Calu3 (cell line): ENCODE measurements around the gene GAMT. TPM values are rescaled to one million over a fixed set of nuclear protein-coding genes. Genes with fewer than 3 reads are reported as not detected.
A peak's percentile ranks its signal among the peaks of the same experiment; 100 is the strongest.

Experiments
- BruUV-seq: library from RNA; stranded (reverse); fragments of 400-500 nt; replicated peaks from 2 replicates; lab custom pipeline; 2021; lab: Mats Ljungman, UMichigan
- CTCF ChIA-PET: fragments of 300-600 bp; sonication (Branson Sonifier 250); formaldehyde crosslinking; loops from one replicate; lab custom pipeline; 2022; ENCODE audit warnings: antibody characterized with exemption; lab: Charles Lee
- DNase-seq: peaks from one replicate; pipeline ENCODE4 v3.0.0; 2022
- H3K27ac Mint-ChIP-seq: one replicate; pipeline ENCODE4 v1.8.0; 2022; ENCODE audit warnings: mixed read lengths; ENCODE audit not compliant: unreplicated experiment
- H3K27me3 Mint-ChIP-seq: one replicate; pipeline ENCODE4 v1.8.0; 2022; ENCODE audit warnings: mixed read lengths; ENCODE audit not compliant: unreplicated experiment
- H3K36me3 Mint-ChIP-seq: one replicate; pipeline ENCODE4 v1.8.0; 2022; ENCODE audit warnings: mild to moderate bottlenecking, moderate library complexity, mixed read lengths; ENCODE audit not compliant: insufficient read depth, unreplicated experiment
- H3K4me1 Mint-ChIP-seq: one replicate; pipeline ENCODE4 v1.8.0; 2022; ENCODE audit warnings: mild to moderate bottlenecking, low read depth, mixed read lengths; ENCODE audit not compliant: unreplicated experiment
- H3K4me3 Mint-ChIP-seq: one replicate; pipeline ENCODE4 v1.8.0; 2022; ENCODE audit warnings: mild to moderate bottlenecking, low read depth, moderate library complexity, mixed read lengths; ENCODE audit not compliant: unreplicated experiment
- H3K9me3 Mint-ChIP-seq: one replicate; pipeline ENCODE4 v1.8.0; 2022; ENCODE audit warnings: low read depth, mixed read lengths; ENCODE audit not compliant: unreplicated experiment
- CTCF ChIP-seq: fragments of 200-600 bp; IDR thresholded peaks from one replicate; pipeline ENCODE4 v1.8.0; 2022; ENCODE audit warnings: antibody characterized with exemption; ENCODE audit not compliant: unreplicated experiment
- intact Hi-C: fragments of 100-400 bp; cut with micrococcal nuclease; formaldehyde crosslinking; loops from one replicate; pipeline ENCODE4 v1.10.0; 2022; ENCODE audit not compliant: unreplicated experiment
- total RNA-seq: library from RNA; stranded (reverse); gene quantifications from 2 replicates; pipeline ENCODE4 v1.2.3, GENCODE V29; 2022

GAMT gene
- total RNA-seq, 1 experiment from 2014 or later: 14.3 TPM

DNA sequence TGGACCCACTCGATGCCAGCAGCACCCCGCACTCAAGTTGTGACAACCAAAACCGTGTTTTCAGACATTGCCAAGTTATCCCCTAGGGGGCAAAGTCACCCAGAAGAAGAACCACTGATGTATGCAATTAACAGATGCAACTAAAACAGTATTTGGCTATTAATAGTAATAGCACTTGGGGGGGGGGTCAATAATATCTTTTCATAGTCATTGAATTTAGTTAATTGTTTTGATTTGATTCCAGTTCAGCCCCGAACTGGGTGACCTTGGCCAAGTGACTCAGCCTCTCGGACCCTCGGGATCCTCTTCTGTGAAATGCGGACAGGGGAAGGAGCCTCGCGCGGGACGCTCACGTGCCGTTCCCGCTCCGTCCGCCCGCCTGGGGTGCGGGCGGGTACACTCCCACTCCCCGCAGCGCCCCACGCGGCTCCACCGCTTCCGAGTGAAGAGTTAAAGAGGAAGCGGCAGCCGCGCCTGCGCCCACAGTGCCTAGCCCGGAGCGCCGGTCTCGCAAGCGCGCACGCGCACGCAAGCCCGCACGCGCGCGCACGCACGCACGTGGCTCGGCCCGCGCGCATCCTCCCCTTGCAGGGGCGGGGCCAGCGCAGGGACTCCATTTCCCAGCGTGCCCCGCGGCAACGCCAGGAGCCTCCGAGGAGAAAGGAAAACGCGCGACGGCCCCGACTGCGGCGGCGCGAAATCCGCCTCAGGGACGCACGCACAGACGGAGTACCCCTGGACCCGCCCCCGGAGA, 5.6 kb upstream of the GAMT start:
- CTCF ChIA-PET: no interaction called here
- H3K4me3 Mint-ChIP-seq: peak overlapping the region; percentile 78
- no peaks in the 10 kb centered on the region for H3K9me3 Mint-ChIP-seq
- no peaks in the 10 kb centered on the region for H3K27me3 Mint-ChIP-seq
- H3K36me3 Mint-ChIP-seq: peaks cover 40% of the 10 kb centered on the region
- peak; percentile 14 for TF ChIP-seq CTCF
- no TSS peak for BruUV-seq
- intact Hi-C loops: no loop called here
- H3K27ac Mint-ChIP-seq: no peak overlapping the region
- peaks cover 36% of the 10 kb centered on the region for H3K4me1 Mint-ChIP-seq
- DNase-seq: peak; percentile 98

DNA sequence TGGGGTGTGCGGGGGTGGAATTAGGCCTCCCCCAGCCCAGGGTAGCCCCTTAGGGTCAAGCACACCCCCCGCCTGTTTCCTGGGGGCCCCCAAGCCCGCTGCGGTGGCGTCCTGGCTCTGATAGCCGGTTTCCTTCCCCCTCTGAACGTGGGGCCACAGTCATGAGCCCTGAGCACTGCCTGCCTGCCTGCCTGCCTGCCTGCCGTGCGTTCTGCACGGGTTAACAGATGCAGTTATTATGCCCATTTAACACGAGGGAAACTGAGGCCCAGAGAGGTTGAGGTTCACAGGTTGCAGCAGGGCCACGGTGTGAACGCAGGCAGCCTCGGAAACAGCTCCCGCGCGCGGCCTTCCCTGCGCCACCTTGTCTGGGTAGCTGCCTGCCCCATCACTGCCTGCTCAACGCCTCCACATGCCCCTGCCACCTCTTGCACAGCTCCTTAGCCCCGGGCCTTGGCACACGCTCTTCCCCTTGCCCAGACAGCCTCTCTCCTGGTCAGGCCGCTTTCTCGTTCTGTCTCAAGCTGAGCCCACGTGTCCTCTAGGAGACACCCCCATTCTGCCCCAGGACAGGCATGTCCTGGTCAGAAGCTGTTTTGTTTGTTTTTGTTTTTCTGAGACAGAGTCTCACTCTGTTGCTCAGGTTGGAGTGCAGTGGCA, 1.2 kb upstream of the GAMT start:
- Mint-ChIP-seq H3K4me1 (peaks cover 10% of the 10 kb centered on the region), H3K9me3 (no peaks in the 10 kb centered on the region), H3K4me3 (peak overlapping the region; percentile 4), H3K36me3 (peaks cover 20% of the 10 kb centered on the region), H3K27me3 (no peaks in the 10 kb centered on the region), H3K27ac (no peak overlapping the region)
- CTCF ChIA-PET: no interaction called here
- intact Hi-C loops: no loop called here
- DNase-seq: no peak
- BruUV-seq: no TSS peak
- no peak for TF ChIP-seq CTCF

DNA sequence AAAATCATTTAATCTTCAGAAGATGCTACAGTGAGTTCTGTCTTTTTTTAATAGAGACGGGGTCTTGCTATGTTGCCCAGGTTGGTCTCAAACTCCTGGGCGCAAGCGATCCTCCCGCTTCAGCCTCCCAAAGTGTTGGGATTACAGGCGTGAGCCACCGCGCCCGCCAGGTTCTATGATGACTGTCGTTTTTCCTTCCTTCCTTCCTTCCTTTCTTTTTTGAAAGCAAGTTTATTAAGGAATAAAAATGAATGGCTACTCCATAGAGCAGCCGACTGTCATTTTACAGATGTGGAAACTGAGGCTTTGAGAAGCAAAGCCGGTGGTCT, 511 bp upstream of the GAMT start:
- no peak overlapping the region for H3K4me3 Mint-ChIP-seq
- H3K9me3 Mint-ChIP-seq: no peaks in the 10 kb centered on the region
- no peaks in the 10 kb centered on the region for H3K27me3 Mint-ChIP-seq
- BruUV-seq: no TSS peak
- H3K36me3 Mint-ChIP-seq: peaks cover 19% of the 10 kb centered on the region
- H3K27ac Mint-ChIP-seq: no peak overlapping the region
- CTCF ChIA-PET: no interaction called here
- no peak for TF ChIP-seq CTCF
- intact Hi-C loops: no loop called here
- no peak for DNase-seq
- H3K4me1 Mint-ChIP-seq: peaks cover 10% of the 10 kb centered on the region

DNA sequence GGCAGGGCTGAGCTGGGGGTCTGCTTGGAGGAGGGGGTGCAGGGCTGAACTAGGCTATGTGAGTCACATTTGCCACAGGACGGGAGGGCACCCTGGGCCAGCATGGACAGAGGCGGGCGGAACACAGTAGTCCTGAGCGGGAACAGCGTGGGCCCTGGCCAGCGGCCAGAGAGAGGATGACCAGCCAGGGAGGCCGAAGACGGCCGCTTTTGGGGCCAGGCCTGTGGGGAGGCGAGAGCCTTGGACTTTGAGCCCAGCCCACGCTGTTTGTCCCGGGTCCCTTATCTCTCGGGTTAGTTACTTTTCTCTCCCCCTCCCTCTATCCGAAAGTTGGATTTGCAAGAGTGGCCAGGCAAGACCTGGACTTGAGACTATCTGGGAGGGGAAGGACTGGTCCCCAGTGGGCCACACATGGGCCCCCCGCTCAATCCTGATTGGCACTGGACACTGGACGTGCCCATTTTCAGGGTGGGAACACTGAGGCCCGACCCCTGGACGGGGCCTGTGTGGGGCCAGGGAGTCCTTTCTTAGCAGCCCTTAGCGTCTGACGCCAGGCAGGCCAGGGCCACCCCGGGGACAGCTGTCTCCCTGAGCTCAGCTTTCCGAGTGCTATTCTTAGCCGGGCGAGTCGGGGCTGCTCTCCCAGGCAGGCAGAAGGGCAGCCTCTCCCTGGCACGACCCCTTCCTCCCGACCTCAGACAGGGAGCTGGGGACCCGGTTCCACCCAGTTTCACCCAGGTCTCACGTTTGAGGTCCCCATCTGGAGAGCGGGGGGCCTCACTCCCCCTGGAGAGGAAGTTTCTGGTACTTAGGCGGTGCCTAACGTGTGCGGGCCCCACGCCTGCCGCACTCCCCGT, 833 bp downstream of the GAMT start:
- Mint-ChIP-seq H3K4me3 (peak overlapping the region; percentile 32), H3K4me1 (peaks cover 10% of the 10 kb centered on the region), H3K36me3 (peaks cover 19% of the 10 kb centered on the region), H3K27me3 (no peaks in the 10 kb centered on the region), H3K9me3 (no peaks in the 10 kb centered on the region), H3K27ac (no peak overlapping the region)
- no peak for TF ChIP-seq CTCF
- CTCF ChIA-PET: no interaction called here
- no peak for DNase-seq
- BruUV-seq: no TSS peak
- intact Hi-C loops: no loop called here
